ENCODE results near the gene INSIG1.

GRCh38 chr7:155299535-155300202 is 2.0 kb downstream of the INSIG1 start:
- TF ChIP-seq CTCF (IDR thresholded peaks at IDR 0.05; ENCODE audit: extremely low read depth in 1 of 2, insufficient read depth in 1 of 2, low read depth in 1 of 2, low read length in 2 of 2) (no peak), POLR2A (IDR thresholded peaks at IDR 0.05; ENCODE audit: low read depth, low read length) (no peak), MYC (IDR thresholded peaks at IDR 0.05; ENCODE audit: low read depth, low read length) (no peak), POLR2AphosphoS5 (IDR thresholded peaks at IDR 0.05; ENCODE audit: insufficient read depth, low read depth, low read length) (no peak), FOS (IDR thresholded peaks at IDR 0.05; ENCODE audit: borderline replicate concordance, insufficient read depth, low read length) (no peak)
